ENCODE results near the gene CHIC2.

The CHIC2 gene

DNA sequence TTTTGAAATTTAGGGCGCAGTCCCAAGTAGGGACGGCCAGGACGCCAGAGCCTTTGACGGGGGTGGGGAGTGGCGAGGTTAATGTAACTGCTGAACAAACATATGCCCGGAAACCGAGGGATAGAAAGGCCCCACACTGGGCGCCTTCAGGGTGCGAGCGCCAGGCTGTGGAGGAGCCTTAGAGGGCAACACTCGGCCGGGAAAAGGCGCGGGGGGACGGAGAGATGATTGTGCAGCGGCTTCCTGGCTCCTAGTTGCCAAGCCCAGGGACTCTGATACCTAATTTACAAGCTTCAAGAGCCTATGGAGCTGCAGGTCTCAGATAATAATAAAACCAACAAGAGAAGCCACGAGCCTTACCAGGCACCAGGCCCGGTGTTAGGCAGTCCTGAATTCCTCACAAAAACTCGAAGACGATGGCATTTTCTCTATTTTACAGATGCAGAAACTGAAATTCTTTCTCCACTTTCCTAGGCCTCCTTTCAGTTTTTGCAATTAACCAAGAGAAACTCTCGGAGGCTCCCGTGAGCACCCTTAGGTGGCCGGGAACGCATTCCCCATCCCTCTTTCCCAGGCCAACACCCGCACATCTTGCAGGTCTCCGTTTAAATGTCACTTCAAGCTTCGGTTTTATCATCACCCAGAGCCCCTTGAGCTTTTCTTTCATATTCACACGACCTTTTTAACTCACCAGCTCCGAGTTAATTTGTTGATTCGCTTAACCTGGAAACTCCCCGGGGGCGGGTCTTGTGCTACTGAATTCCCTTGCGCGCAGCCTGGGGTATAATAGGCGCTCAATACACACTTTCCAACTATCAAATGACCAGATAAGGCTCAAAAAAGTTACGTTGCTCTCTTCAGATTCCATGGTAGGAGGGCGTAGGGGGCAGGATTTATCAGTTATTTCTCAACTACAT, 29.2 kb upstream of the CHIC2 start:
- DNase-seq: peak; percentile 61
- ATAC-seq: peak; percentile 33

DNA sequence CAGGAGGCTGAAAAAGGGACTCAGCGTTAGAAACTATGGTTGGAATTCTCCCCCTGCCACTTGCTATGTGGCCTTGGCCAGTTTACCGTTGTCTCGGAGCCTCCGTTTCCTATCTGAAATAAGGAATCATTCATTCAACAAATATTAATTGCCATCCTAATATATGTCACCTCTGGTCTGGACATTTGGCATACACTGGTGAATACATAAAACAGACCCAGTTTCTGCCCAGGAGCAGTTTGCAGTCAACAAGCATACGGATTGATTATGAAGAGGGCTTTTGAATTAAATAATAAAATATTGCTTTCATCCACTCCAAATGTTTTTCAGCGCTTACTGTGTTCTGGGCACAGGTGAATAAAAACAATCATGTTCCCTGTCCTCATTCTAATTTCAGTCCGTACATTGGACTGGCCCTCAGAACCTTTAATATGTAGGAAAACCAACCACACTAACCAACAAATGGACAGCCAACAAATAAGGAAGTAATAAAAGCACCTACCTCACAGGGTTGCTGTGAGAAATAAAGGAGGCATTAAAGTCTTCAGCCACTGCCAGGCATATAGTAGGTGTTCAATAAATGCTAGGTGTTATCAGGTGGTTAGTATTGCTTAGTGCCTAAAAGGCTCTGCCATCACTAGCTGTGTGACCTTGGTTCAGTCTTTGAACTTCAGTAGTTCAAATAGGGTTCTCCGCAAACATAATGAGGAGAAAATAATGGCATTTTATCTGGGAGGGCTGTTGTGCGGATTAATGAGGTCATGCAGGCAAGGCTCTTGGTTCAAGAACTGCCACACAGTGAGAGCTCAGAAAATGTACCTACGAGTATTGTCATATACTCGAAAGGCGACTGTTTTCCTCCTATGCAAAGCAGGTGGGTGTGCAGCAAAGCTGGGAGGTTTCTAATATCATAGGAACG, 28.3 kb upstream of the CHIC2 start:
- DNase-seq (no peak), ATAC-seq (no peak)

DNA sequence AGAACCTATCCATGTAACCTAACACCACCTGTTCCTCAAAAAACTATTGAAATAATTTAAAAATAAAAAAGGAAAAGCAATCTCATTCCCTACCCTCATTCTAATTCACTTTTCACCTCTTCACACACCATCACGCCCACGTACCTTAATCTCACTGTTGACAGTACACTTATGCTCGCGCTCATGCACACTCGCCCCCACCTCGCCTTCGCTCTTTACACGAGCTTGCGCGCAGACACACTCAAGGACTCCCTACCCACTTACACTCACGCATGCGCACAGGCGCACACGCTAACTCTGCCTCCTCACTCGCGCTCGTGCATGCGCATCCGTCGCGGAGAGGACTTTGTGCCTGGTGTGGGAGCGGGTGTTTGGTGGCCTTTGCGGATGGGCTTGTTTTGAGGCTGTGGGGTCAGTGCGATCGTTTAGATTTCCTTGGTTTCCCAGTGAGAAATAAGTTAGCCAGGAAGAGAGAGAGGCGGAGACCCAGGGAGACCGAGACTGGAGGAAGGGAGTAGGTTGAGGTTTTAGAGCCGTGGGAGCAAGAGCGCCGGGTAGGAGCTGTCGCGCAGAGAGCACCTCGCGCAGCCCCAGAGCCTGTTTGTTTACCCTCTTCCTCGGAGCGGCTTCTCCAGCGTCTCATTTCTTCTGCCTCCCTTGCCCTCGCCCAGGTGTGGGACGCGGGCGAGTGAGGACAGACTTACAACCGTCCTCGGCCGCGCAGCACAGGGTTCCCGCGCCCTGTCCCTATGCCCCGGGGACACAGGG, 27.4 kb upstream of the CHIC2 start:
- DNase-seq: peak; percentile 74
- ATAC-seq: peak; percentile 71

DNA sequence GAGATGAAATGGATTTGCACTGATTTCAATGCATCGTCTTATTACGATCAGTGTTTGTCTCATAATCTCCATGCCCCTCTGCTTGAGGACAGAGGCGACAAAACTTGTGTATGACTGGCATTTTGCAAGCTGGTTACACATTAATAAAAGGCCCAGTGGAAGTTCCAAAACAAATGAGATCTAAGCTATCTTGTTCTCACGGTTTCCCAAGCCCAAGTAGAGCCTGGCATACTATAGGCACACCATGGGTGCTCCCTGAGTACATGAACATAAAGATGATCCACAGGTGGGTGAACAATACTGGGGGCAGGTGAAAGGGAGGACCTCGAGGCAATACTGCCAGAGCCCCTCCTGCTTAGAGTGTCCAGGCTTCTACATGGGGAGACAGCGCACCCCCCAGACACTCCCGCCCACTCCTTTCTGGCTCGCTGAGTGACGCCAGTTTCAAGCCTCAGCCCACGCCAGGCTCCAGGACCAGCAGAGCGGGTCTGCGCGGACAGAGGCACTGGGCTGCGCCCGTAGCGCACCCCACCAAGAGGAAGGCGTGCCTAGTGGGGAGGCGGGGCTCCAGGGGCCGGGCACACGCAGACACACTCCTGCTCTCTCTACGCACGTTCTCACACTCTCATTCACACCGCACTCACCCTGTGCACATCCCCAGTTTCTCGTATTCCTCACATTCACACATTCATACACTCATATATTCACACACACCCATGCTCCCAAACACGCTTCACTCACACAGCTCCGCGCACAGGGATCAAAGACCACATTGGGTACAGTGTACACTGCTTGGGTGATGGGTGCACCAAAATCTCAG, 26.6 kb upstream of the CHIC2 start:
- DNase-seq: peak; percentile 30
- ATAC-seq: peak; percentile 44

DNA sequence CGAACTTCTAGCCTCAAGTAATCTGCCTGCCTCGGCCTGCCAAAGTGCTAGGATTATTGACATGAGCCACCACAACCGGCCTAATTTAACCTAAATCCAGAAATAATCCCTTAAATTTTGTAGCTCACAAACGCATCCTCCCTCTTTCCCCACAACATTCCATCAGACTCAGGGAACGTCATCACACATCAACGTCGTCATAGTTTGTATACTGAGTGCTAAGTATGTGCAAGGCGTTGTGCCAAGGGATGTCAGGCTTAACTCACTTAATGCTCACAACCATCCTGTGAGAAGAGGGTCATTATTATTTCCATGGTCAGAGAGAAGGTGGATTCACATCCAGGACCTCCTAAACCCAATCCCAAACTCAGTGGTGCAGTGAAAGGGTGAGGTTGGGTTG, 26.0 kb upstream of the CHIC2 start:
- DNase-seq (no peak), ATAC-seq (no peak)

DNA sequence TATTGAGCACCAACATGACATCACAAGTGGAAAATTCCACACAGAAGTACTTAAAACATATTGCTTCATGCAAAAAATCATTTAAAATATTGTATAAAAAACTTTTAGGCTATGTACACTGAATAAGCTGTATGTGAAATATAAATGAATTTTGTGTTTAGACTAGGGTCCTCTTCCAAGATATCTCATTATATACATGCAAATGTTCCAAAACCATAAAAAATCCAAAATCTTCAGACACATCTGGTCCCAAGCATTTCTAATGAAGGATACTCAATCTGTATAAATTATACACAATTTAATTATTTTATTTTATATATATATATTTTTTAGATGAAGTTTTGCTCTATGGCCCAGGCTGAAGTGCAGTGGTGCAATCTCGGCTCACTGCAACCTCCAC, 25.5 kb upstream of the CHIC2 start:
- ATAC-seq: no peak
- no peak for DNase-seq

DNA sequence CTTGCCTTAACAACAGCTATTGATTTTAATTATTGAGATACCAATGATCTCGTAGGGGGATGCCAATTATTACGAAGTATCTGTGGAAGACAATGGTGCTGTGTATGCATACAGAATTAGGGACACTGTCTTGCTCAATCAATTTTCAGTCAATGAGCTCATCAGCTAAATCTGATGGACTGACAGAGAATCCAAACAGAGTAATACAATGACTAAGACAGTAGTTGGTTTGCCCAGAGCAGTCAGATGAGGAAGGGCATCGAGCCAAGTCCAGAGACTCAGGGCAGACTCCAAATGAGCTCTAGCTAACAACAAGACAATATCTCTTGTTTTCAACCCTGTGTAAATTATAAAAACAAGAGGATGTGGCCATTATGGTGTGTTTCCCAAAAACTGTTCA, 20.9 kb upstream of the CHIC2 start:
- ATAC-seq (no peak), DNase-seq (no peak)

DNA sequence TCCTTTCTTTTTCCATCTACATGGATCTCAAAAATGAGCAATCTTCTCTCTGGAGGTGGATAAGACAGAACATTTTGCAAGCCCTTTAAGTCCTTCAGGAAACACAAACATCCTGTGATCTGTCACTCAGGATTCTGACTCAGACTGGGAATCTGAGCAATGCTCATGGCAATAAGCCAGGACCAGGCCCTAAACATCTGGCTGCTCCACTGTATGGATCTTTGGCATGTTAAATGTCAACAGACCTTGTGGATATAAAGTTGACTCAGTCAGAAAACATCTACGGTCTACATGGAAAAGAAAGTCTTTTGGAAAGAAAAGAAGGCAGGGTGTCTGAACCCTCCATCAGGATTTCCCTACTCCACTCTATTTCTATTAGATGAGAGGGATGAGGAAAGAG, 17.8 kb upstream of the CHIC2 start:
- ATAC-seq (no peak), DNase-seq (no peak)

DNA sequence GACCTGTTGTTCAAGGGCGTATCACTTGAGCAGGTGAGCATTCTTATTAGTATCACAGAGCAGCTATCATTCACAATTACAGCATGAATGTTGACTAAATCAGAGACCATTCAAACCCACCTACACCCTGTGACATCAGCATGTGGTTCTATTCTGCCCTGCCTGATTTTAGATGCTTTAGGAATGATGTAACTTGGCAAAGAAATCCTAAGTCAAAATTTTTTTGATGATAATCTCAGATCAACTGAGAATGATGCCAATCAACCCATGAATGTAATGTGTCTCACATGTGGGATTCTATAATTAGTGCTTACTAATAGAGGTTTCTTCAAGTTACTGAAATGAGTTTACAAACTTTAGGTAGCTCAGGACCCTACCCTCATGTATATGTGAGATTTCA, 13.4 kb upstream of the CHIC2 start:
- DNase-seq (no peak), ATAC-seq (no peak)

DNA sequence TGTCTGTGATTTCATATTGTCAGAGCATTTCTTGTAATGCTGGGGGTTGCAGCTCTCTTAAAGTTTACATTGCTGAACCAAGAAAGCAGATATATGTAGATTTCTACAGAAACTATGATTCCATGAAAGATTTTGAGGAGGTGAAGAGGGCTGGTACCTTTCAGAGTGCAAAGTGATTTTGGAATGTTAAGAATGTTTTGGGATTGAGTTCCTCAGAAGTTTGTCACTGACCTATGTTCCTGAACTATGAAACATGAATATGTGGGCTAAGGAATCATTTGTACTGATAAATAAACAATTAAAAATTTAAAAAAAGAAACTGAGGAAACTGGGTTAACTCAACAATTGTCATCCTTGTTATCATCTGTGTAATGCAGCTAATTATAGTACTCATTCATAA, 12.3 kb upstream of the CHIC2 start:
- no peak for DNase-seq
- ATAC-seq: no peak

DNA sequence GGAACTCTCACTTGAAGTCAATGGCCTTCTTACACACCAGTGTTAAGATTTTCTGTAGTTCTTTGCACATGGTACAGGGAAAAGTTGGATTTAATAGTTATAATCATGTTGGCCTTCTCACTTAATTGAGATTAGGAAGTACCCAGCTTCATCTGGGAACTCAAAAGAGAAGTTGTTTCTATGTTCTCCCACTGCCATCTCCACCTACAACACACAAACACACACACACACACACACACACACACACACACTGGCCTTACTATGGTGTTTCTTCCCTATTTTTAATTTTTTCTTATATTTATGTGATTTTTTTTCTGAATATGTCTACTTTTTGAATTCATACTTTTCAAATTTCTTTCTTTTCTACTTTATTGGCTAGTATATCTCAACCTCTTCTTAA, 10.0 kb upstream of the CHIC2 start:
- DNase-seq (no peak), ATAC-seq (no peak)

DNA sequence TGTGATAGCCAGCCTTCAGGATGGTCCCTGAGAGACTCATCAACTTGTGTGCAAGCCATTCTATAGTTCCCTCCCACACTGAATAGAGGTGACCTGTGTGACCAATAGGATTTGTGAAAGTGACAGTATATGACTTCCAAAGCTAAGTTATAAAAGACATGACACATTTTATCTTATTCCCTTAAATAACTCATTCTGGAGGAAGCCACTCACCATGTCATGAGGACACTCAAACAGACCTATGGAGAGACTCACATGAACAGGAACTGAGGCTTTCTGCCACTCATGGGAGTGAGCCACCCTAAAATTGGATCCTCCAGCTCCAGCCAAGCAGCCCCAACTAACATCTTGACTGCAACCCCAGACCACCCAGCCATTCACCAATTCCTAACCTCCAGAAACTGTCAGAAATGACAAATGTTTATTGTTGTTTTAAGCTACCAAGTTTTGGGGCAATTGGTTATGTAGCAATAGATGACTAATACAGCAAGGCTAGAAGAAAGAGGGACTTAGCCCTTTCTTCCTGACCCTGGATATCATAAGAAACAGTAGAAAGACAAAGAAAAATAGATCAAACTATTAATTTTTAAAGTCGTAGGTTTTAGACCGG, 9.0 kb upstream of the CHIC2 start:
- no peak for DNase-seq
- no peak for ATAC-seq

DNA sequence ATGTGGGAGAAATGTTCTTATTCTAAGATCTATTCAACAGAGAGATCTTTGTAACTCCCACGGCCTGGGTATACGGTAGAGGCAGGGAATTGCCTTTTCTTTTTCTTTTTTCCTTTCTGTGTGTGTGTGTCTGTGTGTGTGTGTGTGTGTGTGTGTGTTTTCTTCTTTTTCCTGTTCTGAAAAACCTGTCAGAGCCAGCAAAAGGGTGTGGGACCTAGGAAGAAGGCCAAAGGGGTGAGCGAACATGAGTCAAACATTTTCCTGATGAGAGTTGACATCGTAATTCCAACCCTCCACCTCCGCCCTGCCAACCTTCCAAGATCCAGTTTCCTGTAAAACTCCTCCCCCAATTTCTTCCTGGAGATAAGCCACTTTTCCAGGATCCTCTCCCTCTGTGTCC, 2.8 kb upstream of the CHIC2 start:
- DNase-seq: no peak
- no peak for ATAC-seq

DNA sequence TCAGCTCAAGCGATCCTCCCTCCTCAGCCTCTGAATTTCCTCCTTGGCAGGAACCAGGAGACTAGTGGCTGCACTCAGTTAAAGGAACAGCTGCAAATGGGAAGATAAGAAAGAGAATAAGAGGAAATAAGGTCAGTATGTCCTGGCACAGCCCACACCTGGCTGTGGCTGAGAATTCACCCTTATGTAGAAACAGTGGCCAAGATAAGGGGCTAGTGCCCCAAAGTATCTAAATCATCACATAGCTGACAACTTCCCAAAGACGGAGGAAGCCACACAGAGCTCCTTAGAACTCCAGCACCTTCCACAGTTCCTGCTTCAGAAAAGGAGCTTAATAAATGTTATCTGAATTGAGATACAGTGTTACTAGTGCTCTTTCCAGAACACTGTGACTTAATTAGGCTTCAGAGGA, 2.3 kb upstream of the CHIC2 start:
- ATAC-seq (no peak), DNase-seq (no peak)

DNA sequence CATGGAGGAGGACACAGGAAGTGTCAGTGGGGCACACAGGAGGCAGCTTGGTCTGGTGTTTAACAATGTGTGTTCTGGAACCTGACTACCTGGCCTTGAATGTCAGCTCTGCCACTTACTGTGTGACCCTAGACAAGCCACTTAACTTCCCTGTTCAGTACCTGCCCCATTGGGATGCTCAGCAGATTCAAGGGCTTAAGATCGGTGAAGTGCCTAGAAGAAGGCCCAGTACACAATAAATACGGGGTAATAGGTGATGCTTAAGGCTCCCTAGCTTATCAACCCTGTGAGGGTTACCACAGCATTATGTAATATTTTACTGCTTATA, 1.6 kb upstream of the CHIC2 start:
- DNase-seq: peak; percentile 10
- ATAC-seq: no peak

DNA sequence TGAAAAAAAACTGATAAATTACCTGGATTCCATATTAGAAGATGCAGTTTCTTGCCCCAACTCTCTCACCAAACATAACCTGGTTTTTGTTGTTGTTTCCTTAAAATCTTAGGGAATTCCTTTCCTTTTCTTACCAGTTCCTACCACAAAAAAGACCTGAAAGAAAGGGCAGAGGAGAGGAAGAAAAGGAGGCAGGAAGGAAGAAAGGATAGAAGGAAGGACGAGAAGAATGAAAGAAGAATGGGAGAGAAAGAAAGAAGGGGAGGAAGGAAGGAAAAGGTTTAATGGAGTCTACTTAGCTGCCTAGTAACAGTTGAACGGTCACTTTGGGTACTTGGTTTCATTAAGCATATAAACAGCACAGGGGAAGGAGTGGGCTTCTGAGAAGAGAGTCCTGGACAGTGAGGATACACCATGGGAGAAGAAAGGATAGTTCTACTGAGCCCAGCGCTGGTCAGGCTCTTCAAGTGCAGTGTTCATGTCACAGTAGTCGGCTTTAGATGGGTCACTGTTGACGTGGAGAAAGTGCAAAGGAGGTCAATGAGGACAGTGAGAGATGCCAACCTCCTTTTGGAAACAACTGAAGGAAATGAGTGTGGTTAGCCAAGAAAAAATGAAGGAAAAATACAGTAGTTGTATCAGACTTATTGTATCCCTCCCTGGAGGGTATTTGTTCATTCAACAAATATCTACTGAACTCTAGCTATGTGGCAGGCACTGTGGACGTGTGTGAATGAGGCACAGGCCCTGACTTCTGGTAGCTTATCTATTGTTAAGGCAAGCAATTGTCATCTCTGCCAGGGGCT, 1.1 kb upstream of the CHIC2 start:
- DNase-seq (no peak), ATAC-seq (no peak)

DNA sequence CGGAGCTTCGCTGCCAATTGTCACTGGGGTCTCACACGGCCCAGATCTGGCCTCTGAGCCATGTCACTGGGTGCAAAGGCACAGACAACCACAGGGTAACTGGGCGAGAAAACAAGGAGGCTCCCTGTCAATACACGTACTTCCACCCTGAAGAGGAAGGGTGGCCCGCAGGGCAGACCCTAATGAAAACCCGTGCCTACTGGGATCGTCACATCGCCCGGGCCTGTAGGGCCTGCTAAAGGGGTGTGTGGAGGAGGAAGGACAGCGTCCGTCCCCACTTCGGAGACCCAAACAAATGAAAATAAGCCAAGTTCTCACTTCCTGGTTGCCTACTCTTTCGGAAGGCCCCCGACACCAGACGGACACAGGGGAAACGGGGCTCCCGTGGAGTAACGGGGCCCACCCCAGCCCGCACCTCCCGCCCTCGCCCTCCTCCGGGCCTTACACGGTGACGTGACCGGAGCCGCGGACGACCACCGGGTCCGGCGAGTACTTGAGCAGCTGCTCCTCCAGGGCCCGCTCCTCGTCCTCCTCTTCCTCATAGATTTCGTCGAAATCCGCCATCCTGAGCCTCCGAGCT, 578 bp downstream of the CHIC2 start:
- DNase-seq (peak; percentile 41), ATAC-seq (peak; percentile 32)

DNA sequence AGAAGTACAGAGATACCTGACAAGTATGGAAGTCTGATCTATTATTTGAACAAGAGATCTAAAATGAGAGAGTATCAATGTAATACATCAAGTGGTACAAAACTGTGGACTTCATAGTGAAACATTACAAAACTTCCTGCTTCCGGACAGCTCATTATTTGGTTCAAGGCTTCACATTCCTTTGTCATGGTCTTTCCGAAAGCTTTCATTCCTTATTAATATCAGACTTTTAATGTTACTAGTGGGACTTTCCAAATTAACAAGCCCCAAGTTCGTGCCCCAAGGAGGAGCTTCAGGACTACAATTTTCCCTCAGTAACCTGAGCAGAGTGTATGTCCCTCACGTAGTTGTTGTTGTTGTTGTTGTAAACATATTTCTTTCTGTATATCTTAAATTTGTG, 1.2 kb downstream of the CHIC2 start:
- ATAC-seq (peak; percentile 17), DNase-seq (no peak)

DNA sequence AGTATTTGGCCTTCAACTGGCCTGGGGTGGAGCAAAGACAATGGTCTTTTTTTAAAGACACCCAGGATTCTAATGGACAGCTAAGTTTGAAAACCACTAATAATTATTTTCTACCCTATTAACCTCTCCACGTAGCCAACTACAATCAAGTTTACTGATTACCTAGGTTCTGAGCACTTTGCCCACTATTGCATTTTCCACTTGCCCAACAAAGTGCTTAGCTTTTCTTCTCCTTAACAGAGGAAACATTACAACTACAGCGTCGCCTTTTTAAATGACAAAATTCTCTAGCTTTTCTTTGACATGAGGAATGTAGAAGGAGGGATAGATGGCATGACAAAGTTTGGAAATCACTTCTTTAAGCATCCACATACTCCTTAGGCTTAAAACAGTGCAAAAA, 2.0 kb downstream of the CHIC2 start:
- no peak for ATAC-seq
- DNase-seq: no peak

DNA sequence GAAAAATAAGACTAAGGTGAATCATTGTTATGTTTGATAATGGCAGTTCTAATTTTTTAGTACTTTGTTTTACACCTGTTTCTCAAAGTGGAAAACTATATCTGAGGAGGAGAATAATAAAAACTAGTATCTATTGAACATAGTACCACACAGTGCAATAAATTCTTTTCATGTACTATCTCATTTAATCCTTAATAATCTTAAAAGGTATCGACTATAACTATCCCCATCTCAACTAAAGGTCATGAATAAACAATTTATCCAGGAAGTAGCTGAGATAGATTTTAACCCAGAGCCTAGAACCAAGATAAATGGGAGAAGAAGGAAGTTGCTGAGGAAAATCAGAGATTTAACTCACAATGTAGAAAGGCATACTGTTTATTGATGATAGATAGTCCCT, 2.5 kb downstream of the CHIC2 start:
- no peak for DNase-seq
- no peak for ATAC-seq

Data from stimulated activated naive CD8-positive, alpha-beta T cell treated with anti-CD3 and anti-CD28 coated beads, Interleukin-15, Interleukin-2, amounts not matched to agents 100 U/mL and 50 U/mL, for 24 hours (primary cell).